Stimulated activated CD8-positive, alpha-beta memory T cell treated with anti-CD3 and anti-CD28 coated beads, Interleukin-4, amount 100 ng/mL, for 1 hour (primary cell): ENCODE measurements around the gene NBL1.

Experiments used
- DNase-seq, 2 donors: peaks; one replicate each; pipeline ENCODE4 v3.0.0-alpha.2; 2020; ENCODE audit warnings: low read depth in 2 of 2, low spot score in 1 of 2

Gene NBL1

GRCh38 chr1:19645411-19646251 lies 1.5 kb downstream of the NBL1 start:
- no peak for DNase-seq

GRCh38 chr1:19646377-19647319 lies 2.5 kb downstream of the NBL1 start:
- no peak for DNase-seq

- no peak for DNase-seq
Observed at GRCh38 chr1:19647643-19648042, 3.5 kb downstream of the NBL1 start.

DNA sequence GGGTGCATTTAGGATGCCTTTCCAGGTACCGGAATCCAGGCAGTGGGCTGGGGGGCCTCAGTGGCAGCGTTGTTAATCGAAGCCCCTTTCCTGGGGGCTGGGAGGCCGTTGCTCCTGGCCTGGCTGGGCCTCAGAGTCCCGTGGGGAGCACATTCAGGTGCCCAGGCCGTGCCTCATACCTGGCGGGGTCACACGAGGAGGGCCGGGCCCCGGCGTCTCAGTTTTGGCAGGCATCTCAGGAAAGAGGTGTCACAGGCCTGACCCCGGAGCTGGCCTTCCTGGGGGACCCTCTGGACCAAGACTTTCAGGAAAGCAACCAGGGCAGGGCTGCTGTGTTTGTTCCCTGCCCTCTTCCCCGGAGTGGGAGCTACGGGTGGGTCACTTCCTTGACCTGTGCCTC lies 4.1 kb downstream of the NBL1 start:
- no peak for DNase-seq

DNA sequence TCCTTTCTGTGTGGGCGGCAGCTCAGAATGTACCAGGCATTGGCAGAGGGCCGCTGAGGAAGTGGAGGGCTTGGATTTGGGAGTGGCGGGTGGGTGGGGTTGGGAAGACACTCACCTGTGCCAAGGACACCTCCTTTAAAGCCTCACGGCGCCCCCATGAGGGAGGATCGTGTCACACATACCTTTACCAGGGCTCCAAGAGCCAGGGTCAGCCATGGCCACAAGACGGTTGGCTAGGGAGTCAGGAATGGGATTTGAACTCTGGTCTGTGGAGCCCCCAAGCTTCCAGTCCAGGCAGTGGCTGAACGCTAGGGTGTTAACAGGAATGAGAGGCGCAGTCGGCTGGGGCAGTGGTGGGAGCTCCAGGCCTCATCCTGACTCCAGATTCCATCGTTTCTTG lies 4.6 kb downstream of the NBL1 start:
- DNase-seq: no peak

DNA sequence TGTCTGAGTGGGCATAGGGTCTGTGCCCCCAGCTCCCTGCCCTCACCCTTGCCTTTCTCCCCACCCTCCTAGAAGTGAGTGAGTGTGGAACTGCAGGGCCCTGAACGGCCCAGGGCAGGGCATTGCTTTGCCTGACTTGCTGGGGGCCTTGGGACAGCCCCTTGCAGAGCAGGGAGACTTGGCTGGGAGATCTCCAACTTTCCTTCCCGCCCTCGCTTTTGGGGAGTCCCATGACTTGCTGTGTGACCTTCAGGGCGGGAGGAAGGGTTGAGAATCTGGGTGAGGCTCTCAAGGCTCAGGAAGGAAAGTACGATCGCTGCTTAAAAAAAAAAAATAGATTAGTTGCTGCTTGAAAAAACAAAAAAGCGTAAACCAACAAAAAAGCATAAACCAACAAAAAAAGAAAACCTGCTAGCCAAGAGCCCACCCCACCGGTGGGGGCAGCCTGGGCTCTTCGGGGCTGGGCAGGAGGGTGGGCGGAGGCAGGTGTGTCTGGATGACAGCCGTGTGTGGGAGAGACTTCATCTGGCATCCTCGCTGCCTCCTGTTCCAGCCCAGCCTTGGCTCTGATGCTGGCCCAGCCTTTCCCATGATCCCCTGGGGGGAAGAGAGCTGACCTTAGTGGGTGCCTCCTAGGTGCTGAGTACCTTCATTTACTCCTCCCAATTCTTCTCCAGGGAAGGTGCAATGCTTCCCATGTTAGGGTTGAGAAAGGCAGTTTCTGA lies 6.5 kb downstream of the NBL1 start:
- DNase-seq: no peak

DNA sequence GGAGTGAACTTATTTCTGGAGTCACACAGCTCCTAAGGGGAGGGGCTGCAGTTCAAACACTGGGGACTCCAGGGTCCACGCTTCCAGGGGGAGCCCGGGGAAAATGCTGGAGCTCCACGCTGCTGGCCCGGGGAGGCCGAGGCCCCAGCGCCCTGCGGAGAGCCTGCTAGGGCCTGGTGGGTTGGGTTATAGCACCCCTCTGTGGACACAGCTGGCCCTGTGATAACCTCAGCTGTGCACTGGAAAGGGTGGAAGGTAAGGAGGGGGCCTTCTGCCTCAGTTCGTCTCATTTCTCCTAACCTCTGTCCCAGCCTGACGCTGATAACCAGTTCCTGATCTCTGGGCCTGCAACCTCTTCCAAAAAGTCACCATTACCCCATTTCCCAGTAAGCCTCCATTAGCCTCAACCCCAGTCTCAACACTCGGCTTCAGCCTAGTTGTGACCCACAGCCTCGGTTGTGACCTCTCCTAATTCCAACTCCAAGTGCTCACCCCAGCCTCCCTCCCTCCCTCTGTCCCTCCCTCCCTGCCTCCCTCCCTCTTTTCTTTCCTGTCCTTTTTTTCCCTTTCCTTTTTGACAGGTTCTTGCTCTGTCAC lies 7.1 kb downstream of the NBL1 start:
- DNase-seq: no peak

DNA sequence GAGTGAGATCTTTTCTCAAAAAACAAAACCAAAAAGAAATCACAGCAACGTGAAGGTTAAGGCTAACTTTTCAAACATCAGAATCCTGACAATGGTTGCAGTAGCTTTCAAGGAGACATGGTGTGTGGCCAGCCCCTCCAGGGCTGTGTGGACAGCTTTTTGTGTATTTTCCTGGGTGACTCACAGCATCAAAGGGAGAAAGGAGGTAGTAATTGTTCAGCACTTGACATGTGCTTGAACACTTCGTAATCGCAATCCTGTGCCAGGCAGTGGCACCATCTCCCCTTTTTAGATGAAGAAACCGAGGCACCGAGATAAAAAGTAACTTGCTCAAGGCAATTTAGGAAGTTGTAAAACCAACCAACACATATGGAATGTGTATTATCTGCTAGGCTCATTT lies 10.3 kb downstream of the NBL1 start:
- no peak for DNase-seq

DNA sequence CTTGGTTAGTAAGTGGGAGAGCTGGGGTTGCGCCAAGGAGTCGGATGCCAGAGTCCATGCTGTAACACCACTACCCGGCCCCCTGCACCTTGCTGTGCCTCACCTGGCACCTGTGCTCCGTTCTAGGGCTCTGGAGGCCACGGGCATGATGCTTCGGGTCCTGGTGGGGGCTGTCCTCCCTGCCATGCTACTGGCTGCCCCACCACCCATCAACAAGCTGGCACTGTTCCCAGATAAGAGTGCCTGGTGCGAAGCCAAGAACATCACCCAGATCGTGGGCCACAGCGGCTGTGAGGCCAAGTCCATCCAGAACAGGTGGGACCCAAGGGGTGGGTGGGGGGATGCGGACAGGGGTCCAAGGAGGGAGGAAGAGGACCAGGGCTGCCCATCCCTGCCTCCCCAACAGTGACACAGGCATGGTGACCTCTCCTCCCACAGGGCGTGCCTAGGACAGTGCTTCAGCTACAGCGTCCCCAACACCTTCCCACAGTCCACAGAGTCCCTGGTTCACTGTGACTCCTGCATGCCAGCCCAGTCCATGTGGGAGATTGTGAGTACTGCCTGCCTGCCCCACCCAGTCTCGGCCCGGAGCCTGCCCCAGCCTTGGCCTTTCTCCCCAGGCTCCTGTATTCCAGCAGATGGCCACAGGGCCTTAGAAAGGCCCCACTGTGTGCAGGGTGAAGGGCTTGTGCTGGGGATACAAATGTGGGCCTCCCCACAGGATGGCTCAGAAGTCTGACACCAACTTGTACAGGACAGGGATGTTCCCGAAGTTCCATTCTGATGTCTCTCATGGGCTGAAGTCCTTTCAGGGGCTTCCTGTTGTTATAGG lies 11.0 kb downstream of the NBL1 start:
- DNase-seq: no peak

GRCh38 chr1:19655718-19656080 lies 11.6 kb downstream of the NBL1 start:
- DNase-seq: no peak

DNA sequence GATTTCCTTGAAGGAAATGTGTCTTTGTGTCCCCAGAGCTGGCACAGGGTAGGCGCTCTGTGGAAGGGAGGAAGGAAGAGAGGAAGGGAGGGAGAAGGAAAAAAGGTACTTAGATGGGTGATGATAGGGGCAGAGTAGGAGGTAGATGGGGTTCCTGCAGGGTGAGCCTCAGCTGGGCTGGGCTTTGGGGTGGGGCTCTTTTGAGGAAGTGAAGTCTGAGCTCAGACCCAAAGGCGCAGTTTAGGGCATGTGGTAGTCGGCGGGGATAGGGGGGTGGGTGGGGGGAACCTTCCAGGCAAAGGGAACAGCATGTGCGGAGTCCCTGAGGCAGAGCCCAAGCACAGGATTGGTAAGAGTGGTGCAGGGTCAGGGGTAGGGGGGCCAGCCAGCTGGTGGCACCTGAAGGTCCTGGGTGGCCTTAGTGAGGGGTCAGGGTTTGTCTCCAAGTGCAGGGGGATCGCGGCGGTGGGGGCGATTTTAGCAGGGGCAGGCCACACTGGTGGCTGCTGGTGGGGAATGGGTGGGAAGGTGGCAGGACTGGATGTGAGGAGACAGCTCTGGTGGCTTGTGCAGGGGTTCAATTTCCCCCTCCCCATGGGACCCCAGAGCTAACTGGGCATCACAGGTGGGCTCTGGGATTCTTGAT lies 12.1 kb downstream of the NBL1 start:
- no peak for DNase-seq

GRCh38 chr1:19656780-19657466 lies 12.8 kb downstream of the NBL1 start:
- no peak for DNase-seq

DNA sequence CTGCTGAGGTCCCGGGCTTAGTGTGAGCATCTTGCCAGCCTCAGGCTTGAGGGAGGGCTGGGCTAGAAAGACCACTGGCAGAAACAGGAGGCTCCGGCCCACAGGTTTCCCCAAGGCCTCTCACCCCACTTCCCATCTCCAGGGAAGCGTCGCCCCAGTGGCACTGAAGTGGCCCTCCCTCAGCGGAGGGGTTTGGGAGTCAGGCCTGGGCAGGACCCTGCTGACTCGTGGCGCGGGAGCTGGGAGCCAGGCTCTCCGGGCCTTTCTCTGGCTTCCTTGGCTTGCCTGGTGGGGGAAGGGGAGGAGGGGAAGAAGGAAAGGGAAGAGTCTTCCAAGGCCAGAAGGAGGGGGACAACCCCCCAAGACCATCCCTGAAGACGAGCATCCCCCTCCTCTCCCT lies 13.4 kb downstream of the NBL1 start:
- DNase-seq: no peak

GRCh38 chr1:19658186-19658585 lies 14.1 kb downstream of the NBL1 start:
- DNase-seq: no peak

GRCh38 chr1:19661721-19662228 lies 17.7 kb downstream of the NBL1 start:
- DNase-seq: no peak

DNA sequence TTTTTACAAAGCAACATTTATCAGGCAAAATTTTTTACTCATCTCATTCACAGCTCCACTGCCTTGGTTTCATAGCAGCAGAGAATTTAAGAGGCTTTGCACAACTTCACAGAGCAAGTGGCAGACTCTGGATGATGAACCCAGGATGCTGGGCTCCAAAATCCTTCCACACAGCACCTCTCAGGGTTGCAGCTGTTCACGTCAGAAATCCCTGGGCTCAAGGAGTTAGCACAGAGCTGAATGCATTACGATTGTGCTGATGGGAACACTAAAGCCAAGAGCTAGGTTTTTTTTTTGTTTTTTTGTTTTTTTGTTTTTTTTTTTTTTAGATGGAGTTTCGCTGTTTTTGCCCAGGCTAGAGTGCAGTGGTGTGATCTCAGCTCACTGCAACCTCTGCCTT lies 18.2 kb downstream of the NBL1 start:
- no peak for DNase-seq

DNA sequence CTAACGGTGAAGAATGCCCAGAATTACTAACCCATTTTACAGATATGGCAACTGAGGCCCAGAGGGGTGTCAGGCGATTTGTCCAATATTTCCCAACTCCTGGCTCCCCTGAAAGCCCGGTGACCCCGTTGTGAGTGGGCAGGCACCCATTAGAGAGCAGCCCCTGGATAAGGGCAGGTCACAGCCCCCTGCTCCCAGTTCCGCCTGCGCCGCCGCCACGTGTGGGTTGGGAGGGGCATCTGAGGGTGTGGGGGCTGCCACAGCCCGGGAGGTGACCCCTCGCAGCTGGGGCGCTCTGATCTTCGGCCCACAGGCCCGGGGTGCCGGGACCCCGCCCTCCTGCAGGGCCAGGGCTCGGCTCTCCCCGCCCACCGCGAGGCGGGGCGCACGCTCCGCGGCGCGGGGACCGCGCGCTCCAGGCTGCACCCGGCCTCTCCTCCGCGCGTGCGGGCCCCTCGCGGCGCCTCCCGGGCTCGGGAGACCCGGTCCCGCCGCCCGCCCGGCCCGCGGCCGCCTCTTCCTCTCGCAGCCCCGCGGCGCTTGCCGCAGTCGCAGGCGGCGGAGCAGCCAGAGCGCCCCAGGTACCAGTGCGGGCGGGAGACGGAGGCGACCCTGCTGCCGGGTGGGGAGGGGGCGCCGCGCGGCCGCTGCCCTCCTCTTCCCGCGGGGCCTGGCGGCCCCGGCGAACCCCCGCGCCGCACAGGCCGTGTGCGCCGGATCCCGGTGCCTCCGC lies 20.5 kb downstream of the NBL1 start, which contains the start of gene HTR6:
TSS of gene HTR6 (plus strand) at position 423 of the 733 bp plus-strand sequence. CDS start 879 bp downstream, outside the sequence.
- DNase-seq: no peak

DNA sequence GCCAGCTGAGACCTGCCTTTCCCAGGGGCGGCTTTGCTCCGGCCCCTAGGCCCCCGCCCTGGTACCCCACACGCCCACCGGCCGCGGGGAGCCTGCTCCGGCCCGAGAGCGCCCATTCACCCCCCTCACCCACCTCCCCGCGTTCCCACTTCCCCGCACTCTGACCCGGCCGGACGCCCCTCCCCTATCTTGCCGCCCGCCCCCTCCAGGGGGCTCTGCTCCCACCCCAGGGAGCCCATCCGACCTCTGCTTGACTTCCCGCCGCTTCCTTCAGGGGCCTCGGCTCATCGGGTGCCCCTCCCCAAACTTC lies 21.0 kb downstream of the NBL1 start:
- no peak for DNase-seq
